Body of pancreas (tissue), 4 donors: ENCODE measurements around the gene WFDC12.

ENCODE experiments used
- CTCF ChIP-seq, 7 experiments: fragments of 450-650 bp in 4 of 7; fragments of 200-600 bp in 3 of 7; sonication (generic) in 3 of 7; IDR thresholded peaks; one replicate each; pipeline ENCODE4 v1.5.1; 2016 to 2019; ENCODE audit warnings: antibody characterized with exemption in 7 of 7
- POLR2A ChIP-seq, 3 donors: fragments of 450-650 bp; IDR thresholded peaks; one replicate each; pipeline ENCODE4 v1.6.1; 2016; ENCODE audit warnings: antibody characterized with exemption in 3 of 3, mild to moderate bottlenecking in 2 of 3

- TF ChIP-seq CTCF (IDR thresholded peaks at IDR 0.05) = no peak
- TF ChIP-seq POLR2A (IDR thresholded peaks at IDR 0.05) = no peak
These were observed 19.5 kb downstream of the WFDC12 start for GRCh38 chr20:45104786-45105185.
